Thoracic aorta (tissue), 2 donors: ENCODE results near the gene SAPCD2. TPM values are rescaled to one million over a fixed set of nuclear protein-coding genes. Genes with fewer than 3 reads are reported as not detected.

Source experiments
- ATAC-seq: fragments of 150-250 bp; one replicate; pipeline ENCODE4 v1.8.0; 2017; ENCODE audit warnings: low read depth; ENCODE audit not compliant: insufficient number of reproducible peaks, low FRiP score
- DNase-seq: peaks from one replicate; pipeline ENCODE4 v3.0.0-alpha.2; 2020; ENCODE audit warnings: low spot score
- H3K27ac ChIP-seq, 2 donors: fragments of 200-600 bp; sonication (generic); 1 replicate in 1 of 2; 2 replicates in 1 of 2; pipeline ENCODE4 v1.5.1; 2016; ENCODE audit warnings: mild to moderate bottlenecking in 2 of 2, moderate library complexity in 2 of 2
- H3K27me3 ChIP-seq: fragments of 200-600 bp; sonication (generic); replicated peaks from 2 replicates; pipeline ENCODE4 v1.6.0; 2016; ENCODE audit warnings: mild to moderate bottlenecking; ENCODE audit not compliant: insufficient read depth
- H3K36me3 ChIP-seq: fragments of 200-600 bp; sonication (generic); one replicate; pipeline ENCODE4 v1.5.1; 2016
- H3K4me1 ChIP-seq, 2 donors: fragments of 200-600 bp; sonication (generic); 1 replicate in 1 of 2; 2 replicates in 1 of 2; pipeline versions ENCODE4 v1.5.1 to v1.6.0; 2016; ENCODE audit warnings: low read depth in 2 of 2, mild to moderate bottlenecking in 1 of 2; ENCODE audit not compliant: control insufficient read depth in 1 of 2
- H3K4me3 ChIP-seq: fragments of 200-600 bp; sonication (generic); 2 replicates; pipeline ENCODE4 v1.5.1; 2016; ENCODE audit warnings: mild to moderate bottlenecking
- H3K9me3 ChIP-seq: fragments of 200-600 bp; sonication (generic); 2 replicates; pipeline ENCODE4 v1.5.1; 2016
- CTCF ChIP-seq: fragments of 200-600 bp; sonication (generic); IDR thresholded peaks from one replicate; pipeline ENCODE4 v1.5.1; 2019; ENCODE audit warnings: antibody characterized with exemption
- total RNA-seq, 2 donors: library from RNA; depleted of rRNA; stranded (reverse); fragments of >200 nt; gene quantifications; one replicate each; pipeline versions ENCODE4 v1.1.0 to v1.2.3, GENCODE V29; 2016

Gene SAPCD2
- total RNA-seq, 2 donors from 2014 or later: 0.41 to 0.92 TPM

- no peak for TF ChIP-seq CTCF
Observed at GRCh38 chr9:137115394-137116026, 45.2 kb upstream of the SAPCD2 start.

GRCh38 chr9:137114613-137115393, 44.4 kb upstream of the SAPCD2 start, which contains the start of gene DPP7:
TSS of gene DPP7 (minus strand) at chr9:137114733. CDS start at chr9:137114713, 20 bp downstream.
- Histone ChIP-seq H3K36me3 (peaks cover 5% of the 10 kb centered on the region), H3K27me3 (no peaks in the 10 kb centered on the region), H3K27ac (no peak within 1 kb of the TSS), H3K4me3 (peak within 1 kb of the TSS; percentile 93), H3K9me3 (no peaks in the 10 kb centered on the region), H3K4me1 (peaks cover 5 to 19% of the 10 kb centered on the region in 2 donors)
- no peak for TF ChIP-seq CTCF
- DNase-seq: no peak
- ATAC-seq: no peak

More at GRCh38 chr9:137115394-137116026, 45.2 kb upstream of the SAPCD2 start:
- Histone ChIP-seq H3K27me3 (no peaks in the 10 kb centered on the region), H3K27ac (peak overlapping the region in 1 of 2 donors; percentile 11), H3K4me1 (peaks cover 5 to 19% of the 10 kb centered on the region in 2 donors), H3K9me3 (no peaks in the 10 kb centered on the region), H3K4me3 (peak overlapping the region; percentile 93), H3K36me3 (peaks cover 5% of the 10 kb centered on the region)
- DNase-seq: no peak
- ATAC-seq: no peak

- TF ChIP-seq CTCF: no peak
- Histone ChIP-seq H3K4me3 (peak overlapping the region; percentile 93), H3K27ac (no peak overlapping the region), H3K27me3 (no peaks in the 10 kb centered on the region), H3K36me3 (peaks cover 5% of the 10 kb centered on the region), H3K9me3 (no peaks in the 10 kb centered on the region), H3K4me1 (peaks cover 5 to 19% of the 10 kb centered on the region in 2 donors)
- DNase-seq: no peak
- no peak for ATAC-seq
Observed at GRCh38 chr9:137114220-137114612, 43.9 kb upstream of the SAPCD2 start.

GRCh38 chr9:137113385-137114159, 43.2 kb upstream of the SAPCD2 start:
- Histone ChIP-seq H3K4me3 (peak overlapping the region; percentile 58), H3K27me3 (no peaks in the 10 kb centered on the region), H3K36me3 (peaks cover 5% of the 10 kb centered on the region), H3K9me3 (no peaks in the 10 kb centered on the region), H3K4me1 (peaks cover 5 to 19% of the 10 kb centered on the region in 2 donors), H3K27ac (no peak overlapping the region)
- DNase-seq (no peak), ATAC-seq (no peak)
- TF ChIP-seq CTCF: no peak
